Neuronal stem cell (in vitro differentiated cells): ENCODE data around the gene ART3.

Experiments
- DNase-seq: peaks from one replicate; pipeline ENCODE4 v3.0.0-alpha.2; 2013; ENCODE audit warnings: low spot score
- H2AFZ ChIP-seq: one replicate; pipeline ENCODE4 v1.6.1; 2013; ENCODE audit warnings: mild to moderate bottlenecking, low read length, inconsistent platforms
- H2AK5ac ChIP-seq: 2 replicates; pipeline ENCODE4 v1.6.1; 2013; ENCODE audit warnings: low read depth, mild to moderate bottlenecking, inconsistent platforms, low read length, moderate library complexity, mixed read lengths
- H2BK120ac ChIP-seq: 2 replicates; pipeline ENCODE4 v1.6.1; 2013; ENCODE audit warnings: low read depth, mild to moderate bottlenecking, inconsistent platforms, low read length, moderate library complexity, mixed read lengths
- H2BK12ac ChIP-seq: one replicate; pipeline ENCODE4 v1.6.1; 2013; ENCODE audit warnings: low read length, inconsistent platforms
- H2BK15ac ChIP-seq: 2 replicates; pipeline ENCODE4 v1.6.1; 2013; ENCODE audit warnings: mild to moderate bottlenecking, low read length, inconsistent platforms, mixed read lengths
- H2BK5ac ChIP-seq: one replicate; pipeline ENCODE4 v1.6.1; 2013; ENCODE audit warnings: inconsistent platforms, mild to moderate bottlenecking, low read length, moderate library complexity
- H3K14ac ChIP-seq: one replicate; pipeline ENCODE4 v1.6.1; 2013; ENCODE audit warnings: low read length, inconsistent platforms
- H3K18ac ChIP-seq: 2 replicates; pipeline ENCODE4 v1.6.1; 2013; ENCODE audit warnings: low read length, inconsistent platforms
- H3K23ac ChIP-seq: 2 replicates; pipeline ENCODE4 v1.6.1; 2013; ENCODE audit warnings: low read depth, mild to moderate bottlenecking, mixed read lengths, low read length, inconsistent platforms; ENCODE audit not compliant: poor library complexity
- H3K27ac ChIP-seq: replicated peaks from 3 replicates; pipeline ENCODE4 v1.5.1; 2013; ENCODE audit warnings: low read length, inconsistent platforms
- H3K27me3 ChIP-seq, 3 experiments: 2 replicates each; pipeline ENCODE4 v1.6.1; 2013; ENCODE audit warnings: low read length in 3 of 3, mild to moderate bottlenecking in 2 of 3, inconsistent platforms in 1 of 3, low read depth in 1 of 3, mixed read lengths in 1 of 3, moderate library complexity in 1 of 3; ENCODE audit not compliant: control insufficient read depth in 3 of 3, insufficient read depth in 3 of 3
- H3K36me3 ChIP-seq, 2 donors: replicated peaks in 1 of 2; 2 replicates each; pipeline ENCODE4 v1.6.1; 2013; ENCODE audit warnings: low read length in 2 of 2; ENCODE audit not compliant: control insufficient read depth in 2 of 2, insufficient read depth in 2 of 2
- H3K4ac ChIP-seq: 2 replicates; pipeline ENCODE4 v1.6.1; 2013; ENCODE audit warnings: inconsistent platforms, mild to moderate bottlenecking, low read length, moderate library complexity
- H3K4me1 ChIP-seq, 2 donors: 1 replicate in 1 of 2; 2 replicates in 1 of 2; pipeline ENCODE4 v1.6.1; 2013; ENCODE audit warnings: low read length in 2 of 2, low read depth in 1 of 2; ENCODE audit not compliant: control insufficient read depth in 2 of 2, insufficient read depth in 1 of 2
- H3K4me2 ChIP-seq: one replicate; pipeline ENCODE4 v1.6.1; 2013; ENCODE audit warnings: mild to moderate bottlenecking, low read length, inconsistent platforms; ENCODE audit not compliant: insufficient read depth, poor library complexity, severe bottlenecking
- H3K4me3 ChIP-seq, 2 donors: 2 replicates each; pipeline ENCODE4 v1.5.1; 2013; ENCODE audit warnings: low read length in 2 of 2, mild to moderate bottlenecking in 2 of 2, inconsistent platforms in 1 of 2, moderate library complexity in 1 of 2
- H3K79me1 ChIP-seq: one replicate; pipeline ENCODE4 v1.6.1; 2013; ENCODE audit warnings: low read depth, mild to moderate bottlenecking, inconsistent platforms, low read length, moderate library complexity
- H3K9ac ChIP-seq: one replicate; pipeline ENCODE4 v1.6.1; 2013; ENCODE audit warnings: mild to moderate bottlenecking, low read depth, low read length, inconsistent platforms; ENCODE audit not compliant: poor library complexity
- H3K9me3 ChIP-seq, 2 donors: replicated peaks in 1 of 2; 2 replicates each; pipeline versions ENCODE3 to v1.6.1; 2013; ENCODE audit warnings: low read length in 2 of 2, mild to moderate bottlenecking in 2 of 2, inconsistent platforms in 1 of 2, low read depth in 1 of 2, mixed read lengths in 1 of 2, moderate library complexity in 1 of 2; ENCODE audit not compliant: control insufficient read depth in 2 of 2, insufficient read depth in 1 of 2
- H4K8ac ChIP-seq: one replicate; pipeline ENCODE4 v1.6.1; 2013; ENCODE audit warnings: low read depth, mild to moderate bottlenecking, inconsistent platforms, low read length, moderate library complexity
- H4K91ac ChIP-seq: one replicate; pipeline ENCODE4 v1.6.1; 2013; ENCODE audit warnings: low read length, low read depth, mild to moderate bottlenecking, inconsistent platforms; ENCODE audit not compliant: poor library complexity
- WGBS, 2 donors: extraction: QIAGEN DNeasy Blood & Tissue Kit; methylation state at CpG; one replicate each; pipeline ENCODE4 v1.1.7; 2013; ENCODE audit warnings: missing lambda C conversion rate in 2 of 2, mixed read lengths in 1 of 2; ENCODE audit not compliant: insufficient read length in 2 of 2, insufficient replicate concordance in 1 of 2; ENCODE audit errors: extremely low coverage in 2 of 2; 5-methylcytosine and 5-hydroxymethylcytosine counted together

ART3 gene

DNA sequence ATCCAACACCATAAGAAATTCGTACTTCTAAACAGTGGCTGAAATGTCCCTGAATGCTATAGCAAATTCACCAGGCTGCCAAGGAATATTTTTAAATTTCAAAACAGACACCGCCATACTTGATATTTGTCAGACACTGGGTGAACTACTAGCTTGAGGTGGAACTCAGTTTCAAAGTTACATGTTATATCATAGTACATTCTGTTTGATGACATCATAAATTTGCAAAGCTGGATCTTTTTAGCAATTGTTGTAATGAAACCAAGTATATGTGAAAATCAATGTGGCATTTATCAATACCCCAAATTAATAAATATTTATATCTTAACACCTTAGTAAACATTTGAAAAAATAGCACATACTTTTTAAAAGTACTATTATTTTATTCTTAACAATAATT, 14.2 kb downstream of the ART3 start:
- H3K4me3 ChIP-seq = no peak overlapping the region

DNA sequence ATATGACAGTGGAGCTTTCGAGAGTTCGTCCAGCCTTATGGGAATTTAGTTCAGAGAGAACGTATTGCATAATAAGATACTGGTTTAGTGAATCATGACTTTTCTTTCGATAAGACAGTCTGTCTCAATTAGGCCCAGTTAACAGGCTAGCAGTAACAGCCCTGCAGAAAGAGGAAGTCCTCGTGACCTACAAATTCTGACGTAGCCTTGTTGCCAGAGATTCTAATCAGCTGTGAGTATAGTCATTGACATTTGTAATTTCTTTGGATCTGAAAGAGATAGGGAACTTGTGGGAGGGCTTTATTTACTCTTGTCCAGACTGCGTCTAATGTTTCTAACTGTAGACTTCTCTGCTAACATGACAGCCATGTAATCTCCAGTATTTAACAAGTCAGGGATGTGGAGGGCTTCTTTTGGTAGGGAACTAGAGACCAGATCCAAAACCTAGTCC, 15.8 kb downstream of the ART3 start:
- no CpG with 5 or more reads among the region's 7 CpGs for WGBS, 2 donors
- H2AK5ac ChIP-seq = no peak overlapping the region
- no peak overlapping the region for H4K91ac ChIP-seq
- H2BK12ac ChIP-seq = no peak overlapping the region
- no peaks in the 10 kb centered on the region for H3K79me1 ChIP-seq
- H2BK120ac ChIP-seq = no peak overlapping the region
- no peak overlapping the region for H3K18ac ChIP-seq
- H3K4me2 ChIP-seq = no peak overlapping the region
- H3K27ac ChIP-seq = no peak overlapping the region
- no peak overlapping the region for H3K9ac ChIP-seq
- no peak overlapping the region for H2AFZ ChIP-seq
- H2BK5ac ChIP-seq = no peak overlapping the region
- H3K9me3 ChIP-seq = no peaks in the 10 kb centered on the region
- no peak overlapping the region for H2BK15ac ChIP-seq
- peaks cover 0 to 3% of the 10 kb centered on the region in 2 donors for H3K4me1 ChIP-seq
- no peak overlapping the region for H3K23ac ChIP-seq
- no peak overlapping the region for H3K4me3 ChIP-seq
- H3K27me3 ChIP-seq = peaks cover 0 to 16% (median 0%) of the 10 kb centered on the region in 3 experiments
- no peaks in the 10 kb centered on the region for H3K36me3 ChIP-seq
- no peak overlapping the region for H3K4ac ChIP-seq
- DNase-seq = no peak
- H4K8ac ChIP-seq = no peak overlapping the region
- no peak overlapping the region for H3K14ac ChIP-seq

More for the DNA sequence above, 14.2 kb downstream of the ART3 start:
- Histone ChIP-seq H2AFZ (no peak overlapping the region), H3K4me1 (peaks cover 0 to 4% of the 10 kb centered on the region in 2 donors), H2BK12ac (no peak overlapping the region), H3K9ac (no peak overlapping the region), H3K14ac (no peak overlapping the region), H2BK15ac (no peak overlapping the region), H3K27ac (no peak overlapping the region), H3K18ac (no peak overlapping the region), H3K79me1 (no peaks in the 10 kb centered on the region), H3K9me3 (no peaks in the 10 kb centered on the region), H4K8ac (no peak overlapping the region), H2AK5ac (no peak overlapping the region), H3K4ac (no peak overlapping the region), H3K4me2 (no peak overlapping the region), H2BK120ac (no peak overlapping the region), H3K27me3 (peaks cover 0 to 19% (median 0%) of the 10 kb centered on the region in 3 experiments), H3K36me3 (no peaks in the 10 kb centered on the region), H2BK5ac (no peak overlapping the region), H4K91ac (no peak overlapping the region), H3K23ac (no peak overlapping the region)
- DNase-seq = no peak
- WGBS, 2 donors = no CpG with 5 or more reads among the region's 2 CpGs

DNA sequence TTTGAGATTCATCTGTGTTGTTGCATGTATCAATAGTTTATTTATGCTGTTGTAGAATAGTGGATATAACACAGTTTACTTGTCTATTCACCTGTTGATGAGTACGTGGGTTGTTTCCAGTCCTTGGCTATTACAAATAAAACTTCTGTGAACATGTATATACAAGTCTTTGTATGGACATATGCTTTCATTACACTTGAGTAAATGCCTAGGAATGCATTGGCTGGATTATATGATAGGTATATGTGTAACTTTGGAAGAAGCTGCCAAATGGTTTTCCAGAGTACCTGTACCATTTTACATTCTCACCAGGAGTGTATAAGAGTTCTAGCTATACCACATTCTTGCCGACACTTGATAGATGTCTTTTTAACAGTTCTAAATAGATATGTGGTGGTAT, 16.5 kb downstream of the ART3 start:
- H3K9ac ChIP-seq = no peak overlapping the region
- WGBS, 2 donors = no CpG with 5 or more reads among the region's 2 CpGs
- H2AK5ac ChIP-seq = no peak overlapping the region
- H3K9me3 ChIP-seq = no peaks in the 10 kb centered on the region
- no peak overlapping the region for H3K14ac ChIP-seq
- H2BK12ac ChIP-seq = no peak overlapping the region
- no peaks in the 10 kb centered on the region for H3K79me1 ChIP-seq
- H3K4me1 ChIP-seq = peaks cover 0 to 3% of the 10 kb centered on the region in 2 donors
- H3K23ac ChIP-seq = no peak overlapping the region
- H3K18ac ChIP-seq = no peak overlapping the region
- no peak overlapping the region for H4K8ac ChIP-seq
- no peak overlapping the region for H4K91ac ChIP-seq
- no peak overlapping the region for H3K4ac ChIP-seq
- H2BK15ac ChIP-seq = no peak overlapping the region
- no peak overlapping the region for H2BK5ac ChIP-seq
- H2BK120ac ChIP-seq = no peak overlapping the region
- H3K27ac ChIP-seq = no peak overlapping the region
- H3K36me3 ChIP-seq = no peaks in the 10 kb centered on the region
- no peak overlapping the region for H2AFZ ChIP-seq
- no peak overlapping the region for H3K4me2 ChIP-seq
- DNase-seq = no peak
- H3K27me3 ChIP-seq = peaks cover 0 to 14% (median 0%) of the 10 kb centered on the region in 3 experiments
- H3K4me3 ChIP-seq = no peak overlapping the region

DNA sequence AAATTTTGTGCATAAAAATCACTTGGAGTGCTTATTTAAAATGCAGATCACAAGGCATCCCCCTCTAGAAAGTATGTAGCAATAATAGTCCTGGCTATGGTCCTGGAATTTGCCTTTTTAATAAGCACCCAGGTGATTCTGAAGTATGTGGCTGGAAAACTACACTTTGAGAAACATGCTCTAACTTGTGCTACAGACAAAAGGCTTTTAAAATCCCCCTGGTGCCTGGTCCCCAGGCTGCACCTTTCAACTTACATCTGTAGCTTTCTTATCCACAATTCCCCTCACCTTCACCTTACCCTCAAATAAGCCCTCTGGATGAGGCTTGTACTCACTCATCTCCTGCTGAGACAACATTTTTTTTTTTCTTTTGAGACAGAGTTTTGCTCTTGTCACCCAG, 21.1 kb downstream of the ART3 start:
- Histone ChIP-seq H2AK5ac (no peak overlapping the region), H3K4me3 (no peak overlapping the region), H3K4me1 (no peaks in the 10 kb centered on the region), H3K27ac (no peak overlapping the region), H2BK15ac (no peak overlapping the region), H3K9ac (no peak overlapping the region), H2BK120ac (no peak overlapping the region), H3K9me3 (no peaks in the 10 kb centered on the region), H2BK12ac (no peak overlapping the region), H4K91ac (no peak overlapping the region), H3K14ac (no peak overlapping the region), H4K8ac (no peak overlapping the region), H3K27me3 (peaks cover 0 to 12% (median 0%) of the 10 kb centered on the region in 3 experiments), H3K36me3 (no peaks in the 10 kb centered on the region), H3K4me2 (no peak overlapping the region), H2AFZ (no peak overlapping the region), H3K79me1 (no peaks in the 10 kb centered on the region), H2BK5ac (no peak overlapping the region), H3K4ac (no peak overlapping the region), H3K18ac (no peak overlapping the region), H3K23ac (no peak overlapping the region)
- no peak for DNase-seq
